ENCODE data around the gene CHAT.

DNA sequence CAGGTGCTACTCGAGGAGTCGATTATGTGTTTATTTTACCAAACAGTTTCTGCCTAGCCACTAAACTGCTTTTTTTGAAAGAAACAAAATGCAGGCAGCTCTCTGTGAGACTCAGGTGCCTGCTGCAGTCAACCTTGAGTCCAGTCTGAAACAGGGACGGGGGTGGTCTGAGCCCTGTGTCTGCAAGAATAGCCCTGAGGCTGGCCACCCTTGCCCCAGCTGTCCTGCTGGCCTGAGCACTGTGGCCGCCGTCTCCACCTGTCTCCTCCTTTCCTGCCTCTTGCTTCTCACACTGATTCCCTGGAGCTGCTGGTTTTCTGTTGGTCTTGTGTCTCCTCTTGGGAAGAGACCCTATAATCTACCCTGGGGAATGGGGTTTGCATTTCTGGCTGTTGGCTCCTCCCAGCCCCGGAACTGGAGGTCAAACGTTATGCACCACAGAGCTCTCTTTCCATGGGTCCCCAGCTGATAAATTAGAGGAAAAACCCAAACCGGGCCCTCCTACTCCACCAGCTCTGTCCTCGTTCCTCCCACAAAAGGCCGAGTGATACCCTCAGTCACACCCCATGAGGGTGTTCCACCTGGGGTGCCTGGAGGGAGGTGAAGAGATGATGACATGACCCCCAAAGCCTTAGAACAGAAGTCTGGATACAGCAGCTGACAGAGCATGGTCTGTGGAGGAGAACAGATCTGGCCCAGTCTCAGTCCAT, 18.7 kb upstream of the CHAT start:
- TF ChIP-seq, protein P1, sequence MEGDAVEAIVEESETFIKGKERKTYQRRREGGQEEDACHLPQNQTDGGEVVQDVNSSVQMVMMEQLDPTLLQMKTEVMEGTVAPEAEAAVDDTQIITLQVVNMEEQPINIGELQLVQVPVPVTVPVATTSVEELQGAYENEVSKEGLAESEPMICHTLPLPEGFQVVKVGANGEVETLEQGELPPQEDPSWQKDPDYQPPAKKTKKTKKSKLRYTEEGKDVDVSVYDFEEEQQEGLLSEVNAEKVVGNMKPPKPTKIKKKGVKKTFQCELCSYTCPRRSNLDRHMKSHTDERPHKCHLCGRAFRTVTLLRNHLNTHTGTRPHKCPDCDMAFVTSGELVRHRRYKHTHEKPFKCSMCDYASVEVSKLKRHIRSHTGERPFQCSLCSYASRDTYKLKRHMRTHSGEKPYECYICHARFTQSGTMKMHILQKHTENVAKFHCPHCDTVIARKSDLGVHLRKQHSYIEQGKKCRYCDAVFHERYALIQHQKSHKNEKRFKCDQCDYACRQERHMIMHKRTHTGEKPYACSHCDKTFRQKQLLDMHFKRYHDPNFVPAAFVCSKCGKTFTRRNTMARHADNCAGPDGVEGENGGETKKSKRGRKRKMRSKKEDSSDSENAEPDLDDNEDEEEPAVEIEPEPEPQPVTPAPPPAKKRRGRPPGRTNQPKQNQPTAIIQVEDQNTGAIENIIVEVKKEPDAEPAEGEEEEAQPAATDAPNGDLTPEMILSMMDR (optimal IDR thresholded peaks at IDR 0.05 in 1 of 3, IDR thresholded peaks at IDR 0.05 in 1 of 3, conservative IDR thresholded peaks at IDR 0.05 in 1 of 3; ENCODE audit: extremely low read depth in 1 of 3, insufficient read depth in 2 of 3, low read length in 3 of 3), result no peak
- no peak for TF ChIP-seq EZH2 (IDR thresholded peaks at IDR 0.05; ENCODE audit: low read length)
